Esophagus squamous epithelium (tissue), 5 donors: Measurements from ENCODE around the gene BBS2. TPM values are rescaled to one million over a fixed set of nuclear protein-coding genes. Genes with fewer than 3 reads are reported as not detected.
"Not testable (repeated sequence)": the region's sequence is repeated elsewhere in the genome, so short reads cannot be mapped to it uniquely, and the experiment has no call there.

ENCODE experiments used
- DNase-seq: peaks from one replicate; lab custom pipeline; 2025; lab: John Stamatoyannopoulos, UW
- H3K27ac ChIP-seq, 4 donors: fragments of 200-600 bp; sonication (generic); one replicate each; pipeline ENCODE4 v1.5.1; 2016 to 2019; ENCODE audit warnings: mild to moderate bottlenecking in 1 of 4
- H3K27me3 ChIP-seq, 4 donors: fragments of 200-600 bp; sonication (generic); 1 replicate in 3 of 4; 2 replicates in 1 of 4; pipeline versions ENCODE4 v1.5.1 to v1.6.0; 2017 to 2021; ENCODE audit warnings: antibody characterized with exemption in 1 of 4
- H3K36me3 ChIP-seq, 3 donors: fragments of 200-600 bp; sonication (generic); one replicate each; pipeline ENCODE4 v1.5.1; 2016 to 2019
- H3K4me1 ChIP-seq, 3 donors: fragments of 200-600 bp; sonication (generic); one replicate each; pipeline ENCODE4 v1.5.1; 2017 to 2019
- H3K4me3 ChIP-seq, 4 donors: fragments of 200-600 bp; sonication (generic); 1 replicate in 3 of 4; 2 replicates in 1 of 4; pipeline ENCODE4 v1.5.1; 2016 to 2019; ENCODE audit warnings: mild to moderate bottlenecking in 2 of 4, moderate library complexity in 1 of 4
- H3K9me3 ChIP-seq, 3 donors: fragments of 200-600 bp; sonication (generic); one replicate each; pipeline ENCODE4 v1.5.1; 2016 to 2019
- CTCF ChIP-seq, 6 experiments: fragments of 450-650 bp in 4 of 6; fragments of 200-600 bp in 2 of 6; sonication (generic) in 2 of 6; IDR thresholded peaks; one replicate each; pipeline ENCODE4 v1.5.1; 2016 to 2019; ENCODE audit warnings: antibody characterized with exemption in 6 of 6, mild to moderate bottlenecking in 4 of 6, moderate library complexity in 4 of 6
- POLR2A ChIP-seq, 4 donors: fragments of 450-650 bp; IDR thresholded peaks; one replicate each; pipeline ENCODE4 v1.6.1; 2017; ENCODE audit warnings: antibody characterized with exemption in 4 of 4, mild to moderate bottlenecking in 4 of 4, moderate library complexity in 3 of 4
- WGBS, 2 donors: methylation state at CpG; one replicate each; pipeline ENCODE4 v1.1.5; 2018; 5-methylcytosine and 5-hydroxymethylcytosine counted together
- intact Hi-C: fragments of 100-400 bp; cut with DNase I; formaldehyde crosslinking; loops from one replicate; pipeline ENCODE4 v1.15.0; 2022
- total RNA-seq, 4 donors: library from RNA; depleted of rRNA; stranded (reverse); fragments of >200 nt; gene quantifications; one replicate each; pipeline ENCODE4 v1.1.0, GENCODE V29; 2016
- donor health status: DM: yes; HTN: yes; CAD: no.

Gene BBS2
- total RNA-seq, 4 donors from 2014 or later: 15.2 to 60.8 (median 31.1) TPM

- Histone ChIP-seq H3K4me1 (no peaks in the 10 kb centered on the region), H3K9me3 (no peaks in the 10 kb centered on the region), H3K27ac (no peak overlapping the region), H3K4me3 (no peak overlapping the region), H3K27me3 (no peaks in the 10 kb centered on the region), H3K36me3 (peaks cover 0 to 76% (median 2%) of the 10 kb centered on the region in 3 donors)
- intact Hi-C loops: no loop called here
- TF ChIP-seq POLR2A (IDR thresholded peaks at IDR 0.05): no peak
- TF ChIP-seq CTCF (IDR thresholded peaks at IDR 0.05): no peak
- DNase-seq: no peak
- WGBS, 2 donors: 88 to 92% methylated on average over 4 of the region's 4 CpGs
These were observed 28.1 kb downstream of the BBS2 start for GRCh38 chr16:56491657-56492261.

- H3K27me3 ChIP-seq, H3K4me1 ChIP-seq, H3K27ac ChIP-seq, H3K4me3 ChIP-seq, intact Hi-C loops, DNase-seq, H3K9me3 ChIP-seq: not testable (repeated sequence)
- peaks cover 0 to 76% (median 0%) of the 10 kb centered on the region in 3 donors for H3K36me3 ChIP-seq
- WGBS, 2 donors: 82 to 100% methylated on average over 1 of the region's 1 CpG
These were observed 31.0 kb downstream of the BBS2 start for GRCh38 chr16:56488868-56489267.

GRCh38 chr16:56488035-56488434 lies 31.8 kb downstream of the BBS2 start:
- no peak overlapping the region for H3K27ac ChIP-seq
- TF ChIP-seq CTCF (IDR thresholded peaks at IDR 0.05) (no peak), POLR2A (IDR thresholded peaks at IDR 0.05) (no peak)
- DNase-seq: no peak
- H3K4me3 ChIP-seq: no peak overlapping the region
- H3K9me3 ChIP-seq: no peaks in the 10 kb centered on the region
- WGBS, 2 donors: 48 to 79% methylated on average over 5 of the region's 5 CpGs
- intact Hi-C loops: no loop called here
- H3K27me3 ChIP-seq: no peaks in the 10 kb centered on the region
- H3K4me1 ChIP-seq: peaks cover 0 to under 1% (median 0%) of the 10 kb centered on the region in 3 donors
- peaks cover 0 to 76% (median 0%) of the 10 kb centered on the region in 3 donors for H3K36me3 ChIP-seq

- H3K36me3 ChIP-seq: peaks cover 0 to 85% (median 0%) of the 10 kb centered on the region in 3 donors
- no peaks in the 10 kb centered on the region for H3K27me3 ChIP-seq
- H3K27ac ChIP-seq: no peak overlapping the region
- no peak overlapping the region for H3K4me3 ChIP-seq
- H3K9me3 ChIP-seq: no peaks in the 10 kb centered on the region
- no peak for TF ChIP-seq POLR2A (IDR thresholded peaks at IDR 0.05)
- TF ChIP-seq CTCF (IDR thresholded peaks at IDR 0.05): no peak
- no peak for DNase-seq
- intact Hi-C loops: no loop called here
- H3K4me1 ChIP-seq: peaks cover 0 to 24% (median 0%) of the 10 kb centered on the region in 3 donors
These were observed 36.4 kb downstream of the BBS2 start for GRCh38 chr16:56483394-56483793.

GRCh38 chr16:56482683-56483236 lies 37.1 kb downstream of the BBS2 start:
- Histone ChIP-seq H3K4me3 (no peak overlapping the region), H3K4me1 (peaks cover 0 to 24% (median 0%) of the 10 kb centered on the region in 3 donors), H3K36me3 (peaks cover 0 to 92% (median 0%) of the 10 kb centered on the region in 3 donors), H3K27ac (no peak overlapping the region), H3K27me3 (no peaks in the 10 kb centered on the region), H3K9me3 (no peaks in the 10 kb centered on the region)
- no peak for DNase-seq
- TF ChIP-seq CTCF (IDR thresholded peaks at IDR 0.05) (no peak), POLR2A (IDR thresholded peaks at IDR 0.05) (no peak)
- WGBS, 2 donors: 87% methylated on average over 5 of the region's 5 CpGs
- intact Hi-C loops: no loop called here
